HepG2 (cell line): ENCODE data around the gene ALDH2. TPM values are rescaled to one million over a fixed set of nuclear protein-coding genes. Genes with fewer than 3 reads are reported as not detected.

Source experiments
- CHCHD3 ChIP-seq: sonication (generic); formaldehyde crosslinking; IDR thresholded peaks from 2 replicates; pipeline ENCODE4 v1.8.0; 2022; ENCODE audit warnings: mild to moderate bottlenecking, missing genetic modification reagents, moderate library complexity
- HMGXB3 ChIP-seq: sonication (generic); formaldehyde crosslinking; IDR thresholded peaks from 2 replicates; pipeline ENCODE4 v1.4.0; 2020; ENCODE audit warnings: missing genetic modification reagents, borderline replicate concordance
- MYPOP ChIP-seq: sonication (generic); formaldehyde crosslinking; IDR thresholded peaks from 2 replicates; pipeline ENCODE4 v1.8.1; 2023; ENCODE audit warnings: mild to moderate bottlenecking, moderate library complexity, missing genetic modification reagents
- RXRA ChIP-seq: sonication (generic); formaldehyde crosslinking; IDR thresholded peaks from 2 replicates; pipeline ENCODE4 v1.5.1; 2020; ENCODE audit warnings: missing genetic modification reagents
- SP1 ChIP-seq, 2 experiments: fragments of 450-650 bp in 1 of 2; sonication (generic) in 1 of 2; formaldehyde crosslinking in 1 of 2; IDR thresholded peaks; 2 replicates each; pipeline versions ENCODE4 v1.4.0 to v1.6.1; 2016 to 2020; ENCODE audit warnings: missing genetic modification reagents in 1 of 2
- UBTF ChIP-seq: sonication (generic); formaldehyde crosslinking; IDR thresholded peaks from 2 replicates; pipeline ENCODE4 v1.4.0; 2020; ENCODE audit warnings: mild to moderate bottlenecking, missing genetic modification reagents
- ZNF136 ChIP-seq: sonication (generic); formaldehyde crosslinking; IDR thresholded peaks from 2 replicates; pipeline ENCODE4 v1.8.1; 2022; ENCODE audit warnings: low read depth, mild to moderate bottlenecking, moderate library complexity, missing genetic modification reagents
- ZNF468 ChIP-seq: sonication (generic); formaldehyde crosslinking; IDR thresholded peaks from 2 replicates; pipeline ENCODE4 v1.8.0; 2022; ENCODE audit warnings: mild to moderate bottlenecking, moderate library complexity, missing genetic modification reagents
- ZNF546 ChIP-seq: sonication (generic); formaldehyde crosslinking; conservative IDR thresholded peaks from 2 replicates; pipeline ENCODE4 v1.8.1; 2023; ENCODE audit warnings: mild to moderate bottlenecking, missing genetic modification reagents
- ZNF574 ChIP-seq: sonication (generic); formaldehyde crosslinking; IDR thresholded peaks from 2 replicates; pipeline ENCODE4 v1.4.0; 2020; ENCODE audit warnings: missing genetic modification reagents
- ZNF609 ChIP-seq: sonication (generic); formaldehyde crosslinking; IDR thresholded peaks from 2 replicates; pipeline ENCODE4 v1.4.0; 2020; ENCODE audit warnings: mild to moderate bottlenecking, missing genetic modification reagents, borderline replicate concordance
- polyA plus RNA-seq, 8 experiments: library from polyadenylated mRNA; depleted of rRNA in 3 of 8; stranded (reverse) in 7 of 8; unstranded in 1 of 8; fragments of >200 nt; fragmentation: Illumina TruSeq in 4 of 8; extraction: Trizol in 4 of 8; gene quantifications; 2 replicates each; pipeline versions ENCODE4 v1.2.1 to v1.2.3, GENCODE V29; 2011 to 2016; ENCODE audit warnings: low read depth in 4 of 8, missing spikeins in 1 of 8, mixed read lengths in 1 of 8; ENCODE audit not compliant: insufficient read depth in 1 of 8
- total RNA-seq, 5 experiments: library from RNA; depleted of rRNA; stranded (reverse); fragments of >200 nt; fragmentation: Illumina TruSeq; extraction: Trizol; gene quantifications; 2 replicates each; pipeline ENCODE4 v1.2.3, GENCODE V29; 2016; ENCODE audit warnings: low read depth in 1 of 5

Gene ALDH2
- total and polyA plus RNA-seq, 2 of the 13 experiments (the other 11 are each of a cell fraction or from before 2014, with no cell fraction given): 78.8 to 103 TPM

GRCh38 chr12:111773801-111774551 is 7.2 kb downstream of the ALDH2 start (continued):
- peak; percentile 34; the same call in 1 of the 2 replicates for TF ChIP-seq UBTF (CRISPR knock-in tag)
- TF ChIP-seq CHCHD3 (CRISPR knock-in tag): no peak
- TF ChIP-seq SP1 (IDR thresholded peaks at IDR 0.05): no peak
- TF ChIP-seq SP1 (CRISPR knock-in tag; IDR thresholded peaks at IDR 0.05): no peak
- no peak for TF ChIP-seq ZNF468 (CRISPR knock-in tag)
- no peak for TF ChIP-seq HMGXB3 (CRISPR knock-in tag)
- peak; percentile 31; the same call in 1 of the 2 replicates for TF ChIP-seq ZNF574
- TF ChIP-seq ZNF136 (CRISPR knock-in tag): 0 out of 2 replicates have a peak, but pooled peaks have one; percentile 42
- TF ChIP-seq ZNF609 (CRISPR knock-in tag): peak; percentile 26; the same call in 1 of the 2 replicates
- 0 out of 2 replicates have a peak, but pooled peaks have one; percentile 31 for TF ChIP-seq MYPOP (CRISPR knock-in tag)
- TF ChIP-seq RXRA (CRISPR knock-in tag): peak; percentile 81
- TF ChIP-seq ZNF546: no peak
